Spleen (tissue), 7 donors: ENCODE data around the gene FKBP9.
"Not testable (repeated sequence)": the region's sequence is repeated elsewhere in the genome, so short reads cannot be mapped to it uniquely, and the experiment has no call there.

Source experiments
- CTCF ChIP-seq, 11 experiments: fragments of 200-600 bp in 7 of 11; fragments of 450-650 bp in 4 of 11; sonication (generic) in 4 of 11; IDR thresholded peaks in 8 of 11; conservative IDR thresholded peaks in 3 of 11; 1 replicate in 7 of 11; 2 replicates in 4 of 11; pipeline versions ENCODE4 v1.4.0 to v1.8.0; 2016 to 2021; ENCODE audit warnings: antibody characterized with exemption in 11 of 11, inconsistent platforms in 4 of 11, mild to moderate bottlenecking in 1 of 11
- POLR2A ChIP-seq, 3 donors: fragments of 450-650 bp; IDR thresholded peaks; one replicate each; pipeline ENCODE4 v1.5.1; 2017; ENCODE audit warnings: antibody characterized with exemption in 3 of 3, mild to moderate bottlenecking in 1 of 3
- donor health status: DM: no; HTN: no; CAD: no; lungs with moderate emphysema.
- donor health status: DM: no; HTN: no; CAD: no.
- donor health status: DM: no; HTN: no; CAD: no.

- not testable (repeated sequence) for TF ChIP-seq CTCF (IDR thresholded peaks at IDR 0.05 in 8 of 11, conservative IDR thresholded peaks at IDR 0.05 in 3 of 11); POLR2A (IDR thresholded peaks at IDR 0.05)
Measured at GRCh38 chr7:32916994-32917393, 40.2 kb upstream of the FKBP9 start.
